ENCODE measurements around the gene AREG. TPM values are rescaled to one million over a fixed set of nuclear protein-coding genes. Genes with fewer than 3 reads are reported as not detected.
"Not testable (repeated sequence)": the region's sequence is repeated elsewhere in the genome, so short reads cannot be mapped to it uniquely, and the experiment has no call there.

AREG gene
- total RNA-seq (2014; rRNA removed; shearing (Covaris generic)) = 156 and 173 TPM in 2 replicates

GRCh38 chr4:74444891-74445642 lies at the start of gene AREG:
AREG (plus strand) TSS chr4:74445136; CDS start chr4:74445346, 210 bp downstream.
- DNase-seq (ENCODE audit: low spot score) = peak; percentile 93

- no peak for DNase-seq (ENCODE audit: low spot score)
Measured at GRCh38 chr4:74395633-74396032, 49.3 kb upstream of the AREG start.

- DNase-seq (ENCODE audit: low spot score) = no peak
Measured at GRCh38 chr4:74397748-74398426, 47.0 kb upstream of the AREG start.

GRCh38 chr4:74398894-74399589 lies 45.9 kb upstream of the AREG start:
- not testable (repeated sequence) for DNase-seq (ENCODE audit: low spot score)

GRCh38 chr4:74400395-74400794 lies 44.5 kb upstream of the AREG start:
- no peak for DNase-seq (ENCODE audit: low spot score)

- DNase-seq (ENCODE audit: low spot score) = no peak
Measured at GRCh38 chr4:74402692-74403456, 42.1 kb upstream of the AREG start.

GRCh38 chr4:74407891-74408290 lies 37.0 kb upstream of the AREG start:
- no peak for DNase-seq (ENCODE audit: low spot score)

GRCh38 chr4:74408639-74409038 lies 36.3 kb upstream of the AREG start:
- DNase-seq (ENCODE audit: low spot score) = no peak

GRCh38 chr4:74410272-74410671 lies 34.7 kb upstream of the AREG start:
- no peak for DNase-seq (ENCODE audit: low spot score)

- DNase-seq (ENCODE audit: low spot score) = no peak
Measured at GRCh38 chr4:74412225-74412624, 32.7 kb upstream of the AREG start.

- no peak for DNase-seq (ENCODE audit: low spot score)
Measured at GRCh38 chr4:74413265-74413664, 31.7 kb upstream of the AREG start.

- no peak for DNase-seq (ENCODE audit: low spot score)
Measured at GRCh38 chr4:74414149-74414809, 30.7 kb upstream of the AREG start.

- no peak for DNase-seq (ENCODE audit: low spot score)
Measured at GRCh38 chr4:74415602-74416300, 29.2 kb upstream of the AREG start.

GRCh38 chr4:74418063-74418670 lies 26.8 kb upstream of the AREG start:
- peak; percentile 74 for DNase-seq (ENCODE audit: low spot score)

- no peak for DNase-seq (ENCODE audit: low spot score)
Measured at GRCh38 chr4:74420863-74421262, 24.1 kb upstream of the AREG start.

- DNase-seq (ENCODE audit: low spot score) = peak; percentile 26
Measured at GRCh38 chr4:74423104-74423503, 21.8 kb upstream of the AREG start.

GRCh38 chr4:74424111-74424510 lies 20.8 kb upstream of the AREG start:
- DNase-seq (ENCODE audit: low spot score) = no peak

- no peak for DNase-seq (ENCODE audit: low spot score)
Measured at GRCh38 chr4:74426101-74426500, 18.8 kb upstream of the AREG start.

GRCh38 chr4:74428276-74428675 lies 16.7 kb upstream of the AREG start:
- peak; percentile 49 for DNase-seq (ENCODE audit: low spot score)

Measured in HT-29 (cell line).